HepG2 (cell line): ENCODE data around the gene SQSTM1. TPM values are rescaled to one million over a fixed set of nuclear protein-coding genes. Genes with fewer than 3 reads are reported as not detected.

Experiments used
- KMT2B ChIP-seq: IDR thresholded peaks from 2 replicates; pipeline ENCODE4 v1.6.1; 2016; ENCODE audit warnings: missing genetic modification reagents, missing compliant biosample characterization
- MAZ ChIP-seq, 2 experiments: sonication (generic) in 1 of 2; formaldehyde crosslinking in 1 of 2; IDR thresholded peaks; 2 replicates each; pipeline versions ENCODE4 v1.5.0 to v1.6.1; 2012 to 2020; ENCODE audit warnings: low read depth in 2 of 2, mild to moderate bottlenecking in 2 of 2, borderline replicate concordance in 1 of 2, improper control_type of control experiment in 1 of 2, low read length in 1 of 2, missing genetic modification reagents in 1 of 2, moderate library complexity in 1 of 2
- TBL1XR1 ChIP-seq: fragments of 150-350 bp; IDR thresholded peaks from 2 replicates; pipeline ENCODE4 v1.6.1; 2014; ENCODE audit warnings: borderline replicate concordance, low read length; ENCODE audit not compliant: partially characterized antibody
- ZMAT3 ChIP-seq: sonication (generic); formaldehyde crosslinking; conservative IDR thresholded peaks from 2 replicates; pipeline ENCODE4 v1.7.0; 2021; ENCODE audit warnings: missing genetic modification reagents
- ZNF441 ChIP-seq: sonication (generic); formaldehyde crosslinking; IDR thresholded peaks from 2 replicates; pipeline ENCODE4 v1.7.0; 2021; ENCODE audit warnings: missing genetic modification reagents, borderline replicate concordance
- ZNF543 ChIP-seq: sonication (generic); formaldehyde crosslinking; IDR thresholded peaks from 2 replicates; pipeline ENCODE4 v1.4.0; 2020; ENCODE audit warnings: mild to moderate bottlenecking, missing genetic modification reagents
- ZNF546 ChIP-seq: sonication (generic); formaldehyde crosslinking; conservative IDR thresholded peaks from 2 replicates; pipeline ENCODE4 v1.8.1; 2023; ENCODE audit warnings: mild to moderate bottlenecking, missing genetic modification reagents
- ZNF558 ChIP-seq: sonication (generic); formaldehyde crosslinking; IDR thresholded peaks from 2 replicates; pipeline ENCODE4 v1.9.0; 2022; ENCODE audit warnings: mild to moderate bottlenecking, missing genetic modification reagents, borderline replicate concordance
- ZNF83 ChIP-seq: sonication (generic); formaldehyde crosslinking; IDR thresholded peaks from 2 replicates; pipeline ENCODE4 v1.4.0; 2020; ENCODE audit warnings: missing genetic modification reagents, mild to moderate bottlenecking, borderline replicate concordance
- ZSCAN12 ChIP-seq: sonication (generic); formaldehyde crosslinking; IDR thresholded peaks from 2 replicates; pipeline ENCODE4 v1.9.0; 2021; ENCODE audit warnings: mild to moderate bottlenecking, missing genetic modification reagents
- polyA plus RNA-seq, 8 experiments: library from polyadenylated mRNA; depleted of rRNA in 3 of 8; stranded (reverse) in 7 of 8; unstranded in 1 of 8; fragments of >200 nt; fragmentation: Illumina TruSeq in 4 of 8; extraction: Trizol in 4 of 8; gene quantifications; 2 replicates each; pipeline versions ENCODE4 v1.2.1 to v1.2.3, GENCODE V29; 2011 to 2016; ENCODE audit warnings: low read depth in 4 of 8, missing spikeins in 1 of 8, mixed read lengths in 1 of 8; ENCODE audit not compliant: insufficient read depth in 1 of 8
- total RNA-seq, 5 experiments: library from RNA; depleted of rRNA; stranded (reverse); fragments of >200 nt; fragmentation: Illumina TruSeq; extraction: Trizol; gene quantifications; 2 replicates each; pipeline ENCODE4 v1.2.3, GENCODE V29; 2016; ENCODE audit warnings: low read depth in 1 of 5
- TF ChIP-seq, protein P1 (sequence below): sonication (generic); formaldehyde crosslinking; IDR thresholded peaks from 2 replicates; pipeline ENCODE4 v1.8.1; 2022; ENCODE audit warnings: low read depth, mild to moderate bottlenecking, missing genetic modification reagents
- TF ChIP-seq, protein P2 (sequence below): sonication (generic); formaldehyde crosslinking; IDR thresholded peaks from 2 replicates; pipeline ENCODE4 v1.4.0; 2020; ENCODE audit warnings: missing genetic modification reagents
- TF ChIP-seq, protein P3 (sequence below): sonication (generic); IDR thresholded peaks from 2 replicates; pipeline ENCODE4 v1.6.1; 2016; ENCODE audit warnings: low read depth, borderline replicate concordance
- TF ChIP-seq, protein P4 (sequence below): sonication (generic); formaldehyde crosslinking; IDR thresholded peaks from 2 replicates; pipeline ENCODE4 v1.4.0; 2020; ENCODE audit warnings: missing genetic modification reagents
- TF ChIP-seq, protein P5 (sequence below): sonication (generic); formaldehyde crosslinking; IDR thresholded peaks from 2 replicates; pipeline ENCODE4 v1.8.0; 2022; ENCODE audit warnings: low read depth, missing genetic modification reagents

SQSTM1 gene
- total and polyA plus RNA-seq, 2 of the 13 experiments (the other 11 are each of a cell fraction or from before 2014, with no cell fraction given) = 90.9 to 160 TPM

DNA sequence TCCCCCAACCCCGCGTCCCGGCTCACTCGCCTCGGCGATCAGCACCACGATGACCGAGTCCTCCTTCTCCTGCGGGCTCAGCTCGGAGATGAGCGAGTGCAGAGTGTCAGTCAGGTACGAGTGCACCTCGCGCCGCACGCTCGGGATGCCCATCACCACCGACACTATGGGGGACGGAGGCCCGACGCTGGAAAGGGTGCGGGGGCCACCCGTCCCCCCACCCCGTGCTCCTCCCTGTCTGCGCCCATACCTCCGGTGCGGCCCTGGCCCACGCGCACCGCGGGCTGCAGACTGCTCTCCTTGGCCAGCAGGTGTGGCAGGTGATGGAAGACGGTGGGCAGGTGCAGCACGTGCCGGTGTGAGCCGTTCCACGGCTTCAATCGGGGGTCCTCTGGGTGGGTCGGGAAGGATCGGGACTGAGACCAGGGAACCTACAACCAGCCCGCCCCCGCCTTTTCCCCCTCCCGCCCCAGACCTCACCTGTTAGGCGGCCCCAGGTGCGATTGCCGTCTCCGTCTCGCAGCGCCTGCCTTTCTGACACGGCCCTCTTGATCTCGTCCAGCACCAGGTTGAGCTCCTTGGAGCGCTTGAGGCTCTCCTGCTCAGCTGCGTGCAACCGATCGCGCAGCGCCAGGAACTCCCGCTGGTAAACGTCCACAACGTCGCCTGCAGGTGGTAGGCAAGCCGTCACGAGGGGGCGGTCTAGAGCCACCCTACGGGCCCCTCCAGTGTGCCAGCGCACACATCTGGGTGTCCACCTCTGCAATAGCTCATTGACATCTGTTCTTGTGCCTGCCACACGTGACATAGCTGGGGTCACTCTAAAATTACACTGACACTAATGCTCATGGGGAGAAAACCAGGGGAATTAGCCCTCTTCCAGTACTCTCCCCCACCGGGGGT, 19.1 kb upstream of the SQSTM1 start (continued):
- TF ChIP-seq, protein P1, sequence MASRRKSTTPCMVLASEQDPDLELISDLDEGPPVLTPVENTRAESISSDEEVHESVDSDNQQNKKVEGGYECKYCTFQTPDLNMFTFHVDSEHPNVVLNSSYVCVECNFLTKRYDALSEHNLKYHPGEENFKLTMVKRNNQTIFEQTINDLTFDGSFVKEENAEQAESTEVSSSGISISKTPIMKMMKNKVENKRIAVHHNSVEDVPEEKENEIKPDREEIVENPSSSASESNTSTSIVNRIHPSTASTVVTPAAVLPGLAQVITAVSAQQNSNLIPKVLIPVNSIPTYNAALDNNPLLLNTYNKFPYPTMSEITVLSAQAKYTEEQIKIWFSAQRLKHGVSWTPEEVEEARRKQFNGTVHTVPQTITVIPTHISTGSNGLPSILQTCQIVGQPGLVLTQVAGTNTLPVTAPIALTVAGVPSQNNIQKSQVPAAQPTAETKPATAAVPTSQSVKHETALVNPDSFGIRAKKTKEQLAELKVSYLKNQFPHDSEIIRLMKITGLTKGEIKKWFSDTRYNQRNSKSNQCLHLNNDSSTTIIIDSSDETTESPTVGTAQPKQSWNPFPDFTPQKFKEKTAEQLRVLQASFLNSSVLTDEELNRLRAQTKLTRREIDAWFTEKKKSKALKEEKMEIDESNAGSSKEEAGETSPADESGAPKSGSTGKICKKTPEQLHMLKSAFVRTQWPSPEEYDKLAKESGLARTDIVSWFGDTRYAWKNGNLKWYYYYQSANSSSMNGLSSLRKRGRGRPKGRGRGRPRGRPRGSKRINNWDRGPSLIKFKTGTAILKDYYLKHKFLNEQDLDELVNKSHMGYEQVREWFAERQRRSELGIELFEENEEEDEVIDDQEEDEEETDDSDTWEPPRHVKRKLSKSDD (CRISPR knock-in tag) = peak; percentile 86; the same call in 1 of the 2 replicates
- TF ChIP-seq ZNF543 (CRISPR knock-in tag) (no peak), ZNF83 (no peak), ZMAT3 (CRISPR knock-in tag) (no peak), ZNF558 (CRISPR knock-in tag) (no peak), TBL1XR1 (no peak), ZNF441 (no peak), ZNF546 (CRISPR knock-in tag) (no peak), MAZ (IDR thresholded peaks at IDR 0.05; ENCODE audit: borderline replicate concordance, low read depth, low read length) (no peak), MAZ (CRISPR knock-in tag; IDR thresholded peaks at IDR 0.05; ENCODE audit: low read depth) (no peak), ZSCAN12 (CRISPR knock-in tag) (no peak), KMT2B (CRISPR knock-in tag) (no peak)
- TF ChIP-seq, protein P2, sequence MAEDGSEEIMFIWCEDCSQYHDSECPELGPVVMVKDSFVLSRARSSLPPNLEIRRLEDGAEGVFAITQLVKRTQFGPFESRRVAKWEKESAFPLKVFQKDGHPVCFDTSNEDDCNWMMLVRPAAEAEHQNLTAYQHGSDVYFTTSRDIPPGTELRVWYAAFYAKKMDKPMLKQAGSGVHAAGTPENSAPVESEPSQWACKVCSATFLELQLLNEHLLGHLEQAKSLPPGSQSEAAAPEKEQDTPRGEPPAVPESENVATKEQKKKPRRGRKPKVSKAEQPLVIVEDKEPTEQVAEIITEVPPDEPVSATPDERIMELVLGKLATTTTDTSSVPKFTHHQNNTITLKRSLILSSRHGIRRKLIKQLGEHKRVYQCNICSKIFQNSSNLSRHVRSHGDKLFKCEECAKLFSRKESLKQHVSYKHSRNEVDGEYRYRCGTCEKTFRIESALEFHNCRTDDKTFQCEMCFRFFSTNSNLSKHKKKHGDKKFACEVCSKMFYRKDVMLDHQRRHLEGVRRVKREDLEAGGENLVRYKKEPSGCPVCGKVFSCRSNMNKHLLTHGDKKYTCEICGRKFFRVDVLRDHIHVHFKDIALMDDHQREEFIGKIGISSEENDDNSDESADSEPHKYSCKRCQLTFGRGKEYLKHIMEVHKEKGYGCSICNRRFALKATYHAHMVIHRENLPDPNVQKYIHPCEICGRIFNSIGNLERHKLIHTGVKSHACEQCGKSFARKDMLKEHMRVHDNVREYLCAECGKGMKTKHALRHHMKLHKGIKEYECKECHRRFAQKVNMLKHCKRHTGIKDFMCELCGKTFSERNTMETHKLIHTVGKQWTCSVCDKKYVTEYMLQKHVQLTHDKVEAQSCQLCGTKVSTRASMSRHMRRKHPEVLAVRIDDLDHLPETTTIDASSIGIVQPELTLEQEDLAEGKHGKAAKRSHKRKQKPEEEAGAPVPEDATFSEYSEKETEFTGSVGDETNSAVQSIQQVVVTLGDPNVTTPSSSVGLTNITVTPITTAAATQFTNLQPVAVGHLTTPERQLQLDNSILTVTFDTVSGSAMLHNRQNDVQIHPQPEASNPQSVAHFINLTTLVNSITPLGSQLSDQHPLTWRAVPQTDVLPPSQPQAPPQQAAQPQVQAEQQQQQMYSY (CRISPR knock-in tag) = no peak
- TF ChIP-seq, protein P3, sequence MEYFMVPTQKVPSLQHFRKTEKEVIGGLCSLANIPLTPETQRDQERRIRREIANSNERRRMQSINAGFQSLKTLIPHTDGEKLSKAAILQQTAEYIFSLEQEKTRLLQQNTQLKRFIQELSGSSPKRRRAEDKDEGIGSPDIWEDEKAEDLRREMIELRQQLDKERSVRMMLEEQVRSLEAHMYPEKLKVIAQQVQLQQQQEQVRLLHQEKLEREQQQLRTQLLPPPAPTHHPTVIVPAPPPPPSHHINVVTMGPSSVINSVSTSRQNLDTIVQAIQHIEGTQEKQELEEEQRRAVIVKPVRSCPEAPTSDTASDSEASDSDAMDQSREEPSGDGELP = peak; percentile 14; the same call in 1 of the 2 replicates
- TF ChIP-seq, protein P4, sequence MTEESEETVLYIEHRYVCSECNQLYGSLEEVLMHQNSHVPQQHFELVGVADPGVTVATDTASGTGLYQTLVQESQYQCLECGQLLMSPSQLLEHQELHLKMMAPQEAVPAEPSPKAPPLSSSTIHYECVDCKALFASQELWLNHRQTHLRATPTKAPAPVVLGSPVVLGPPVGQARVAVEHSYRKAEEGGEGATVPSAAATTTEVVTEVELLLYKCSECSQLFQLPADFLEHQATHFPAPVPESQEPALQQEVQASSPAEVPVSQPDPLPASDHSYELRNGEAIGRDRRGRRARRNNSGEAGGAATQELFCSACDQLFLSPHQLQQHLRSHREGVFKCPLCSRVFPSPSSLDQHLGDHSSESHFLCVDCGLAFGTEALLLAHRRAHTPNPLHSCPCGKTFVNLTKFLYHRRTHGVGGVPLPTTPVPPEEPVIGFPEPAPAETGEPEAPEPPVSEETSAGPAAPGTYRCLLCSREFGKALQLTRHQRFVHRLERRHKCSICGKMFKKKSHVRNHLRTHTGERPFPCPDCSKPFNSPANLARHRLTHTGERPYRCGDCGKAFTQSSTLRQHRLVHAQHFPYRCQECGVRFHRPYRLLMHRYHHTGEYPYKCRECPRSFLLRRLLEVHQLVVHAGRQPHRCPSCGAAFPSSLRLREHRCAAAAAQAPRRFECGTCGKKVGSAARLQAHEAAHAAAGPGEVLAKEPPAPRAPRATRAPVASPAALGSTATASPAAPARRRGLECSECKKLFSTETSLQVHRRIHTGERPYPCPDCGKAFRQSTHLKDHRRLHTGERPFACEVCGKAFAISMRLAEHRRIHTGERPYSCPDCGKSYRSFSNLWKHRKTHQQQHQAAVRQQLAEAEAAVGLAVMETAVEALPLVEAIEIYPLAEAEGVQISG (CRISPR knock-in tag) = no peak
- TF ChIP-seq, protein P5, sequence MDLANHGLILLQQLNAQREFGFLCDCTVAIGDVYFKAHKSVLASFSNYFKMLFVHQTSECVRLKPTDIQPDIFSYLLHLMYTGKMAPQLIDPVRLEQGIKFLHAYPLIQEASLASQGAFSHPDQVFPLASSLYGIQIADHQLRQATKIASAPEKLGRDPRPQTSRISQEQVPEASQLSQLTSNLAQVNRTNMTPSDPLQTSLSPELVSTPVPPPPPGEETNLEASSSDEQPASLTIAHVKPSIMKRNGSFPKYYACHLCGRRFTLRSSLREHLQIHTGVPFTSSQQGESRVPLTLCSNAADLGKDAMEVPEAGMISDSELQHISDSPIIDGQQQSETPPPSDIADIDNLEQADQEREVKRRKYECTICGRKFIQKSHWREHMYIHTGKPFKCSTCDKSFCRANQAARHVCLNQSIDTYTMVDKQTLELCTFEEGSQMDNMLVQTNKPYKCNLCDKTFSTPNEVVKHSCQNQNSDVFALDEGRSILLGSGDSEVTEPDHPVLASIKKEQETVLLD (CRISPR knock-in tag) = no peak
